HG02678 (cell line): ENCODE measurements around the gene ORC4.

Source experiments
- ATAC-seq: cut with Tn5 transposase; IDR thresholded peaks from one replicate; pipeline ENCODE4 v1.9.1; 2021; ENCODE audit warnings: mild to moderate bottlenecking, moderate library complexity; ENCODE audit not compliant: unreplicated experiment

The ORC4 gene

GRCh38 chr2:148020111-148021058 lies at the start of gene ORC4:
Gene ORC4 (minus strand): TSS chr2:148020737. CDS start chr2:147975958, 44,779 bp downstream.
- ATAC-seq: peak; percentile 83

GRCh38 chr2:148067801-148068200 lies 47.3 kb upstream of the ORC4 start:
- ATAC-seq: no peak

DNA sequence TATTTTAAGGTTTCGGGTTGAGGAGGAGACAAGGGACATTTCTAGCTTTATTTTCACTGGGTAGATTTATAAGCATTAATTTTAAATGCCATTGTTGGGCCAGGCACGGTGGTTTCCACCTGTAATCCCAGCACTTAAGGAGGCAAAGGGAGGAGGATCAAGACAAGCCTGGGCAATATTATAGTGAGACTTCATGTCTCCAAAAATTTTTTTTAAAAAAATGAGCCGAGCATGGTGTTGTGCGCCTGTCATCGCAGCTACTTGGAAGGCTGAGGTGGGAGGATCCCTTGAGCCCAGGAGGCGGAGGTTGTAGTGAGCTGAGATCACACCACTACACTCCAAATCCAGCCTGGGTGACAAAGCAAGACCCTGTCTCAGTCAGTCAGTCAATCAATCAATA lies 45.4 kb upstream of the ORC4 start:
- ATAC-seq: no peak

GRCh38 chr2:148063633-148064032 lies 43.1 kb upstream of the ORC4 start:
- no peak for ATAC-seq

DNA sequence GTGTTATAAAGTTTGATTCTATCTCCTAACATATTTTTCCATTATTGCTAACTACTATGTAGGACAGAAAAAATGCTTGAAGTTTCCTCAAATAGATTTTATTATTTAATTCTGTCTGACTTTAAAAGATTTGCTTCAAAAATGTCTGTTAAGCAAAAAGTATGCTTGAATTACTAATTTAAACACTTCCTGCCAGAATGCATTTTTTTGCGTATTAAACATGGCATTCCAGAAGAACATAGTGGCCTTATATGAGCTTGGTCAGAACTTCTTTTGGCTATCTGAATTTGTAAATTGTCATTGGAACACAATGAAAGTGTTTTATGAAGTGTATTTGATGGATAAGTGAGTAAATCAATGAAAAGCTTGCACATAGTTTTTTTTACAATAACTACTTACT lies 38.1 kb upstream of the ORC4 start:
- no peak for ATAC-seq

DNA sequence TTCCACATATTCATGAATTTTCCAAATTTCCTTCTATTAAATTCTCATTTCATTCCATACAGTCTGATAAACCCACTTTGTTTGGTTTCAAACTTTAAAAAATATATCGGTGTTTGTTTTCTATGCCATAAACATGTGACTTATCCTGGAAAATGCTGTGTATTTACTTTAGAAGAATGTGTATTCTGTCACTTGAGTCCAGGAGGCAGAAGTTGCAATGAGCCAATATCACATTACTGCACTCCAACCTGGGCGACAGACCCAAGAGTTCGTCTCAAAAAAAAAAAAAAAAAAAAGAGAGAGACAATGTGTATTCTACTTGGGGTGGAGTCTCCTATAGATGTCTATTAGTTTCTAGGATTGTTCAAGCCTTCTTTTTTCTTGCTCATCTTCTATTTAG lies 32.1 kb upstream of the ORC4 start:
- no peak for ATAC-seq

- peak; percentile 7 for ATAC-seq
Measured at GRCh38 chr2:148049284-148049683, 28.7 kb upstream of the ORC4 start.

DNA sequence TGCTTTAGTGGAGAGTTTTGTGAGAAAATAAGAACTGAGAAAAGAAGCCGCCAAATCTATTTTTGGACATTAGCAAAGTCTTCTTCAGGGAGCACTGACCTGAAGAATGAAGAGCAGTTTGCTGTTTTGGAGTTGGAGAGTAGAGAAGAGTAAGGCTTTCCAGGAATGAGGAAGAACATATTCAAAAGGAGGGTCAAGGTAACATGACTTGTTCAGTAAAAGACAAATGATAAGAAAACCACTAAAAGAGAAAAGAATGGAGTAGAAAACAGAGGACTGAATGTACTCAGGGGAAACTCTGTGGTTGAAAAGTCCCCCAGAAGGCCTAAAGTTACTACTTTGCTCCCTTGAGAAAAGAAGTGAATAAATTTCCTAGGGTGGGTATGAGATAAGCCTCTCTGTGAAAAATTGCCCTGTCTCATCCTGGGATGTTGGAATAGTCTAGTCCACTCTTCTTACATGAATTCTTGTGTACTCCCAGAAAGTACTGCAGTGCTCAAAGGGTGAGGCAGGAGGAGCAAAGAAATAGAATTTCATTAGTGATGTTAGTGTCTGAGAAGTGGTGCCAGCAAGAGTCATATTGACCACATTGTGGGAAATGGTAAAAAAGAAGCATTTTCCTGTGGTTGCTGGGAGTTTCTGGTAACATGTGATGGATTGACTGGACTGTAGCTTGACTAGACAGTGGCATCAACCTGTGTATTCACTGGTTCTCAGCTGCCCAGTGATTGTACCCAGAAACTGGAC lies 28.1 kb upstream of the ORC4 start:
- peak; percentile 65 for ATAC-seq

DNA sequence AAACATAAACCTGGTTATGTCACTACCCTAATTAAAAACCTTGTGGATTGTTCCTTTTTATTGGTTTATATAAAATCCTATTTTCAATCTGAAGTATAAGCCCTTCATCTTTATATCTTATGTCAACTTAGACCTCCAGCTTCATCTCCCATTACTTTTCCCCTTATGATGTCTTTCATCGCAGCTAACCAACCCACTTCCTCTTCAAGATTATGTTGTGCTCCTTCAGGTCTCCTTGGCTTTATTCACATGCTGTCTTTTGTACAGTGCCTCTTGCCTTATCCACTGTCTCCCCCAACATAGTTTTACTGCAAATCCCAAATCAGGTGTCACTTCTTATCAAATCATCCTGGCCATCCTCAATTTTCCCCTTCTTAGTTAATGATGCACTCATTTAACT lies 26.3 kb upstream of the ORC4 start:
- no peak for ATAC-seq

DNA sequence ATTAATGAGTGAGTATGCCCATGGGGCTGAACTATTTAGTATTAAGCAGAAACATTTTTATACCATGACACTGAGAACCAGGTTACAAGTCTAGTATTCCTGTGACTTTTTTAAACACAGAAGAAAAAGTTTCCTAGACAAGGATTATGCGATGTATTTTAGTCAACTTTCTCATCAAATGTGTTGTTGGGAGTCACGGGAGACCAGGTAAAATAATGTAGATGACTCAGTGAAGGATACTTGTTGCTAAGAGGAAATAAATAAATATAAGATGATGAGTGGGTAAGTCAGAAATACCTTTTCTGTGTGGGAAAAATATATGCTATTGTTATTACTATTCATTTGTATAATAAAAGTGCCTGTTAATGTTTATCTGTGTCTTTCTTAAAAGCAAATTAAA lies 23.8 kb upstream of the ORC4 start:
- no peak for ATAC-seq

DNA sequence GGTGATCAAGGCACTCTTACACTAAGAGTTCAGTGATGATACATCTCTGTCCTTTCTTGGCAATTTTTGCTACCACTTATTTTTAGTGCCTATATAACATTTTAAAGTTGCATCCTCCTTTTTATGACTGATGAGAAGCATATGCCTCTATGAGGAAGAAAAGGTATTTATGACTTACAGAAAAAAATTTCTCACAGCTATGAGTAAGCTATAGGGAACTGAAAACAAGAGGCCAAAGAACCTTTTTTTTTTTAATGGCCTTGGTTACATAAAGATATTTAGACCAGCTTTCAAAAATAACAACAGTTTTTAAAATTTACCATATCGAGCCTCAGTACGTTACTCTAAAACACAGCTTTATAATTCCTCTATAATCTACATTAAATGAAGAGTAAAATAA lies 21.7 kb upstream of the ORC4 start:
- ATAC-seq: peak; percentile 84

GRCh38 chr2:148039783-148040182 lies 19.2 kb upstream of the ORC4 start:
- no peak for ATAC-seq

- no peak for ATAC-seq
Measured at GRCh38 chr2:148032215-148032614, 11.7 kb upstream of the ORC4 start.

- no peak for ATAC-seq
Measured at GRCh38 chr2:148031152-148031551, 10.6 kb upstream of the ORC4 start.

- ATAC-seq: no peak
Measured at GRCh38 chr2:148028781-148029180, 8.2 kb upstream of the ORC4 start.

- no peak for ATAC-seq
Measured at GRCh38 chr2:148027822-148028221, 7.3 kb upstream of the ORC4 start.

DNA sequence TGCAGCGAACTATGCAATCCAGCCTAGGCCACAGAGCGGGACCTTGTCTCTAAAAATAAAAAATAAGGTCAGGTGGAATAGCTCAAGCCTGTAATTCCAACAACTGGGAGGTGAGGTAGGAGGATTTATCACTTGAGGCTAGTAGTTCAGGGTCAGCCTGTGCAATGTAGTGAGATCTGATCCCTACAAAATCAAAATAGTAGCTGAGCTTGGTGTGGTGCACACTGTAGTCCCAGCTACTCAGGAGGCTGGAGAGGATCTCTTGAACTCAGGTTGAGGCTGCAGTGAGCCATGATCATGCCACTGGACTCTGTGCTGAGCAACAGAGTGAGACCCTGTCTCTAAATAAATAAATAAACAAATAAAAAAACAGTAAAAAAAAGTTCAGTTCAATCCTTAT lies 6.0 kb upstream of the ORC4 start:
- no peak for ATAC-seq

DNA sequence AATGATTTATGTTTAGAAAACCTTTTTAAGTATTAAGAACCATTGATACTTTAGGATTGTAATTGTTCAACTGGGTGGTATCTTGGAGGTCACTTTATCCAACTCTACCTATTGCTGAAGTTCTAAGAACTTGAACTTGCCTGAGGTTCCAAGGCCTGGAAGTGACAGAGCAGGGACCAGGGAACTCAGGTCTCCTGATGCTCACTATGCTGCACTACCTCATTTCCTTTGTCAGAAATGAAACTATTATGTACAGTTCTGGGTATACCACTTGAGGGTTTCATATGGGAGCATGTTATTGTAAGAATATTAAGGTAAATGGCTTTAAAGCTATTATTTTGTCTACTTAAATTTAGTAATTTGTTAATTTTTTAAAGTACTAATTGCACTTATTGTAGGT lies 3.3 kb upstream of the ORC4 start:
- ATAC-seq: peak; percentile 37

- ATAC-seq: no peak
Measured at GRCh38 chr2:148022882-148023281, 2.3 kb upstream of the ORC4 start.

- no peak for ATAC-seq
Measured at GRCh38 chr2:148022351-148022750, 1.8 kb upstream of the ORC4 start.

DNA sequence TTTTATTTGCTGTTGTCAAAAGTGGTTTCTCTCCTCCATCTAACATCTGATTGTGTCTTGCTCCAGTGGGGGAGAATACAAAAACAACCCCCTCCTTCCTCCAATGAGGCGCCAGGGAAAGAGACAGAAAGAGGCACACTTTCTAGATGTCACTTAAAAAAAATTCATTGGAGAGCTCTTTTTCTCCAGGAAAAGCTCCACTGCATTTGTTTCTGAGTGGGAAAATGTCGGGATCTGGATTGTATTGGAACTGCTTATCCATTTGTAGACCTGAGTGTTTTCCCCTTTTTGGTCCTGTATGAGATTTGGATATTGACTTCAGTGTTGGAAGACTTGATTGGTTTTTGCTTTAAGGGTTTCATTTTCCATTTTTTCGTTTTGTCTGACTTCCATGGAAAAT lies 1.3 kb upstream of the ORC4 start:
- ATAC-seq: no peak
